Loucy (cell line): ENCODE measurements around the gene LHCGR.

Experiments
- CTCF ChIP-seq: fragments of 200-600 bp; sonication (generic); conservative IDR thresholded peaks from 2 replicates; pipeline ENCODE4 v1.5.1; 2014; ENCODE audit warnings: mild to moderate bottlenecking, antibody characterized with exemption, low read length
- EZH2phosphoT487 ChIP-seq: fragments of 200-600 bp; IDR thresholded peaks from 2 replicates; pipeline ENCODE4 v1.6.1; 2018; ENCODE audit warnings: antibody characterized with exemption, mild to moderate bottlenecking, moderate library complexity, borderline replicate concordance

GRCh38 chr2:48724278-48724677, 31.2 kb downstream of the LHCGR start:
- TF ChIP-seq CTCF: no peak
- TF ChIP-seq EZH2phosphoT487: no peak
